GM19023 (cell line): ENCODE measurements around the gene TMEM134.

Source experiments
- ATAC-seq: cut with Tn5 transposase; IDR thresholded peaks from one replicate; pipeline ENCODE4 v1.9.1; 2021; ENCODE audit warnings: mild to moderate bottlenecking, moderate library complexity; ENCODE audit not compliant: unreplicated experiment

The TMEM134 gene

GRCh38 chr11:67463680-67464410 lies 5.2 kb downstream of the TMEM134 start:
- ATAC-seq: no peak

GRCh38 chr11:67463186-67463585 lies 5.9 kb downstream of the TMEM134 start:
- no peak for ATAC-seq

GRCh38 chr11:67458266-67458665 lies 10.8 kb downstream of the TMEM134 start:
- no peak for ATAC-seq

- no peak for ATAC-seq
Observed at GRCh38 chr11:67457453-67457852, 11.6 kb downstream of the TMEM134 start.

GRCh38 chr11:67456068-67456705 lies 12.9 kb downstream of the TMEM134 start:
- ATAC-seq: no peak

- no peak for ATAC-seq
Observed at GRCh38 chr11:67455054-67455453, 14.0 kb downstream of the TMEM134 start, which contains the start of gene CABP4. TSS of gene CABP4 (plus strand) at chr11:67455354. CDS start at chr11:67455424, 70 bp downstream.

- ATAC-seq: no peak
Observed at GRCh38 chr11:67453816-67454732, 15.0 kb downstream of the TMEM134 start.

- ATAC-seq: no peak
Observed at GRCh38 chr11:67452141-67452952, 16.7 kb downstream of the TMEM134 start, which contains the start of gene GPR152. TSS of gene GPR152 (minus strand) at chr11:67452729. CDS start at chr11:67452724, 5 bp downstream.

- ATAC-seq: no peak
Observed at GRCh38 chr11:67451658-67451976, 17.4 kb downstream of the TMEM134 start.

GRCh38 chr11:67450796-67451657 lies 18.0 kb downstream of the TMEM134 start:
- ATAC-seq: no peak

- ATAC-seq: no peak
Observed at GRCh38 chr11:67449116-67449844, 19.8 kb downstream of the TMEM134 start.

GRCh38 chr11:67448220-67448609 lies 20.8 kb downstream of the TMEM134 start:
- no peak for ATAC-seq

- no peak for ATAC-seq
Observed at GRCh38 chr11:67445515-67445914, 23.5 kb downstream of the TMEM134 start.

- no peak for ATAC-seq
Observed at GRCh38 chr11:67442504-67443404, 26.3 kb downstream of the TMEM134 start.

- no peak for ATAC-seq
Observed at GRCh38 chr11:67441731-67442351, 27.2 kb downstream of the TMEM134 start.

- ATAC-seq: no peak
Observed at GRCh38 chr11:67441098-67441563, 27.9 kb downstream of the TMEM134 start.
